ENCODE measurements around the gene ROR2.
"Not testable (repeated sequence)": the region's sequence is repeated elsewhere in the genome, so short reads cannot be mapped to it uniquely, and the experiment has no call there.

The ROR2 gene

GRCh38 chr9:91643481-91644077 is 306.4 kb downstream of the ROR2 start:
- no peaks in the 10 kb centered on the region for H3K9me3 ChIP-seq (replicated peaks; ENCODE audit: low read length)
- H3K36me3 ChIP-seq (ENCODE audit: insufficient read depth, low read length): no peaks in the 10 kb centered on the region
- H3K9ac ChIP-seq (ENCODE audit: low read depth, low read length): no peak overlapping the region
- H3K4me3 ChIP-seq (ENCODE audit: low read length): no peak overlapping the region
- no peak overlapping the region for H3K4me2 ChIP-seq (ENCODE audit: low read length)
- no peaks in the 10 kb centered on the region for H3K27me3 ChIP-seq (ENCODE audit: control insufficient read depth, insufficient read depth, low read length)
- no peaks in the 10 kb centered on the region for H3K4me1 ChIP-seq (ENCODE audit: control insufficient read depth, insufficient read depth, low read length)

GRCh38 chr9:91642771-91643170 is 307.3 kb downstream of the ROR2 start:
- Histone ChIP-seq H3K4me3 (ENCODE audit: low read length) (no peak overlapping the region), H3K36me3 (ENCODE audit: insufficient read depth, low read length) (no peaks in the 10 kb centered on the region), H3K4me1 (ENCODE audit: control insufficient read depth, insufficient read depth, low read length) (no peaks in the 10 kb centered on the region), H3K4me2 (ENCODE audit: low read length) (no peak overlapping the region), H3K27me3 (ENCODE audit: control insufficient read depth, insufficient read depth, low read length) (no peaks in the 10 kb centered on the region), H3K9me3 (replicated peaks; ENCODE audit: low read length) (no peaks in the 10 kb centered on the region), H3K9ac (ENCODE audit: low read depth, low read length) (no peak overlapping the region)

- Histone ChIP-seq H3K4me2 (ENCODE audit: low read length) (no peak overlapping the region), H3K36me3 (ENCODE audit: insufficient read depth, low read length) (no peaks in the 10 kb centered on the region), H3K9me3 (replicated peaks; ENCODE audit: low read length) (no peaks in the 10 kb centered on the region), H3K4me3 (ENCODE audit: low read length) (no peak overlapping the region), H3K9ac (ENCODE audit: low read depth, low read length) (no peak overlapping the region), H3K27me3 (ENCODE audit: control insufficient read depth, insufficient read depth, low read length) (peaks cover 4% of the 10 kb centered on the region), H3K4me1 (ENCODE audit: control insufficient read depth, insufficient read depth, low read length) (no peaks in the 10 kb centered on the region)
These were observed 309.6 kb downstream of the ROR2 start for GRCh38 chr9:91640428-91640827.

GRCh38 chr9:91639054-91639453 is 311.0 kb downstream of the ROR2 start:
- Histone ChIP-seq H3K9ac (ENCODE audit: low read depth, low read length) (no peak overlapping the region), H3K27me3 (ENCODE audit: control insufficient read depth, insufficient read depth, low read length) (peaks cover 4% of the 10 kb centered on the region), H3K36me3 (ENCODE audit: insufficient read depth, low read length) (no peaks in the 10 kb centered on the region), H3K4me2 (ENCODE audit: low read length) (no peak overlapping the region), H3K9me3 (replicated peaks; ENCODE audit: low read length) (no peaks in the 10 kb centered on the region), H3K4me3 (ENCODE audit: low read length) (no peak overlapping the region), H3K4me1 (ENCODE audit: control insufficient read depth, insufficient read depth, low read length) (no peaks in the 10 kb centered on the region)

- H3K4me2 ChIP-seq (ENCODE audit: low read length); H3K4me1 ChIP-seq (ENCODE audit: control insufficient read depth, insufficient read depth, low read length); H3K9ac ChIP-seq (ENCODE audit: low read depth, low read length); H3K4me3 ChIP-seq (ENCODE audit: low read length); H3K9me3 ChIP-seq (replicated peaks; ENCODE audit: low read length); H3K27me3 ChIP-seq (ENCODE audit: control insufficient read depth, insufficient read depth, low read length); H3K36me3 ChIP-seq (ENCODE audit: insufficient read depth, low read length): not testable (repeated sequence)
These were observed 315.2 kb downstream of the ROR2 start for GRCh38 chr9:91634832-91635231.

GRCh38 chr9:91629718-91630117 is 320.3 kb downstream of the ROR2 start:
- H3K4me2 ChIP-seq (ENCODE audit: low read length): no peak overlapping the region
- no peaks in the 10 kb centered on the region for H3K4me1 ChIP-seq (ENCODE audit: control insufficient read depth, insufficient read depth, low read length)
- H3K36me3 ChIP-seq (ENCODE audit: insufficient read depth, low read length): no peaks in the 10 kb centered on the region
- H3K9ac ChIP-seq (ENCODE audit: low read depth, low read length): no peak overlapping the region
- H3K4me3 ChIP-seq (ENCODE audit: low read length): no peak overlapping the region
- H3K9me3 ChIP-seq (replicated peaks; ENCODE audit: low read length): no peaks in the 10 kb centered on the region
- H3K27me3 ChIP-seq (ENCODE audit: control insufficient read depth, insufficient read depth, low read length): peaks cover 4% of the 10 kb centered on the region

- H3K4me1 ChIP-seq (ENCODE audit: control insufficient read depth, insufficient read depth, low read length): no peaks in the 10 kb centered on the region
- H3K4me3 ChIP-seq (ENCODE audit: low read length): no peak overlapping the region
- no peaks in the 10 kb centered on the region for H3K36me3 ChIP-seq (ENCODE audit: insufficient read depth, low read length)
- H3K27me3 ChIP-seq (ENCODE audit: control insufficient read depth, insufficient read depth, low read length): peaks cover 4% of the 10 kb centered on the region
- no peaks in the 10 kb centered on the region for H3K9me3 ChIP-seq (replicated peaks; ENCODE audit: low read length)
- H3K9ac ChIP-seq (ENCODE audit: low read depth, low read length): no peak overlapping the region
- no peak overlapping the region for H3K4me2 ChIP-seq (ENCODE audit: low read length)
These were observed 321.1 kb downstream of the ROR2 start for GRCh38 chr9:91628892-91629291.

- Histone ChIP-seq H3K4me1 (ENCODE audit: control insufficient read depth, insufficient read depth, low read length) (no peaks in the 10 kb centered on the region), H3K27me3 (ENCODE audit: control insufficient read depth, insufficient read depth, low read length) (no peaks in the 10 kb centered on the region), H3K4me2 (ENCODE audit: low read length) (no peak overlapping the region), H3K36me3 (ENCODE audit: insufficient read depth, low read length) (no peaks in the 10 kb centered on the region), H3K9ac (ENCODE audit: low read depth, low read length) (no peak overlapping the region), H3K9me3 (replicated peaks; ENCODE audit: low read length) (no peaks in the 10 kb centered on the region), H3K4me3 (ENCODE audit: low read length) (no peak overlapping the region)
These were observed 324.7 kb downstream of the ROR2 start for GRCh38 chr9:91625331-91625730.

GRCh38 chr9:91623004-91623403 is 327.0 kb downstream of the ROR2 start:
- H3K27me3 ChIP-seq (ENCODE audit: control insufficient read depth, insufficient read depth, low read length): no peaks in the 10 kb centered on the region
- H3K36me3 ChIP-seq (ENCODE audit: insufficient read depth, low read length): no peaks in the 10 kb centered on the region
- no peak overlapping the region for H3K4me3 ChIP-seq (ENCODE audit: low read length)
- no peaks in the 10 kb centered on the region for H3K4me1 ChIP-seq (ENCODE audit: control insufficient read depth, insufficient read depth, low read length)
- no peak overlapping the region for H3K9ac ChIP-seq (ENCODE audit: low read depth, low read length)
- no peak overlapping the region for H3K4me2 ChIP-seq (ENCODE audit: low read length)
- H3K9me3 ChIP-seq (replicated peaks; ENCODE audit: low read length): no peaks in the 10 kb centered on the region

- not testable (repeated sequence) for H3K27me3 ChIP-seq (ENCODE audit: control insufficient read depth, insufficient read depth, low read length); H3K4me1 ChIP-seq (ENCODE audit: control insufficient read depth, insufficient read depth, low read length); H3K9me3 ChIP-seq (replicated peaks; ENCODE audit: low read length); H3K36me3 ChIP-seq (ENCODE audit: insufficient read depth, low read length); H3K9ac ChIP-seq (ENCODE audit: low read depth, low read length); H3K4me2 ChIP-seq (ENCODE audit: low read length); H3K4me3 ChIP-seq (ENCODE audit: low read length)
These were observed 327.9 kb downstream of the ROR2 start for GRCh38 chr9:91622121-91622520.

GRCh38 chr9:91614044-91614443 is 336.0 kb downstream of the ROR2 start:
- not testable (repeated sequence) for H3K4me2 ChIP-seq (ENCODE audit: low read length); H3K4me3 ChIP-seq (ENCODE audit: low read length); H3K27me3 ChIP-seq (ENCODE audit: control insufficient read depth, insufficient read depth, low read length); H3K36me3 ChIP-seq (ENCODE audit: insufficient read depth, low read length); H3K4me1 ChIP-seq (ENCODE audit: control insufficient read depth, insufficient read depth, low read length); H3K9me3 ChIP-seq (replicated peaks; ENCODE audit: low read length); H3K9ac ChIP-seq (ENCODE audit: low read depth, low read length)

- H3K4me1 ChIP-seq (ENCODE audit: control insufficient read depth, insufficient read depth, low read length): no peaks in the 10 kb centered on the region
- H3K36me3 ChIP-seq (ENCODE audit: insufficient read depth, low read length): no peaks in the 10 kb centered on the region
- H3K9ac ChIP-seq (ENCODE audit: low read depth, low read length): no peak overlapping the region
- no peaks in the 10 kb centered on the region for H3K9me3 ChIP-seq (replicated peaks; ENCODE audit: low read length)
- no peak overlapping the region for H3K4me2 ChIP-seq (ENCODE audit: low read length)
- no peak overlapping the region for H3K4me3 ChIP-seq (ENCODE audit: low read length)
- H3K27me3 ChIP-seq (ENCODE audit: control insufficient read depth, insufficient read depth, low read length): peaks cover 4% of the 10 kb centered on the region
These were observed 338.4 kb downstream of the ROR2 start for GRCh38 chr9:91611582-91611981.
